IPS-15b (cell line): ENCODE data around the gene GLI3.

Experiments used
- H3K27me3 ChIP-seq: one replicate; pipeline ENCODE4 v1.6.1; 2013; ENCODE audit warnings: low read length; ENCODE audit not compliant: control insufficient read depth, insufficient read depth
- H3K36me3 ChIP-seq: one replicate; pipeline ENCODE4 v1.6.1; 2013; ENCODE audit warnings: low read length; ENCODE audit not compliant: control insufficient read depth, insufficient read depth
- H3K4me1 ChIP-seq: one replicate; pipeline ENCODE4 v1.6.1; 2013; ENCODE audit warnings: mild to moderate bottlenecking, low read length; ENCODE audit not compliant: control insufficient read depth, insufficient read depth
- H3K4me3 ChIP-seq: one replicate; pipeline ENCODE4 v1.5.1; 2013; ENCODE audit warnings: low read depth, low read length
- H3K9ac ChIP-seq: one replicate; pipeline ENCODE4 v1.6.1; 2013; ENCODE audit warnings: low read depth, mild to moderate bottlenecking, low read length
- H3K9me3 ChIP-seq: one replicate; pipeline ENCODE4 v1.6.1; 2013; ENCODE audit warnings: mild to moderate bottlenecking, low read length; ENCODE audit not compliant: control insufficient read depth, insufficient read depth

The GLI3 gene

DNA sequence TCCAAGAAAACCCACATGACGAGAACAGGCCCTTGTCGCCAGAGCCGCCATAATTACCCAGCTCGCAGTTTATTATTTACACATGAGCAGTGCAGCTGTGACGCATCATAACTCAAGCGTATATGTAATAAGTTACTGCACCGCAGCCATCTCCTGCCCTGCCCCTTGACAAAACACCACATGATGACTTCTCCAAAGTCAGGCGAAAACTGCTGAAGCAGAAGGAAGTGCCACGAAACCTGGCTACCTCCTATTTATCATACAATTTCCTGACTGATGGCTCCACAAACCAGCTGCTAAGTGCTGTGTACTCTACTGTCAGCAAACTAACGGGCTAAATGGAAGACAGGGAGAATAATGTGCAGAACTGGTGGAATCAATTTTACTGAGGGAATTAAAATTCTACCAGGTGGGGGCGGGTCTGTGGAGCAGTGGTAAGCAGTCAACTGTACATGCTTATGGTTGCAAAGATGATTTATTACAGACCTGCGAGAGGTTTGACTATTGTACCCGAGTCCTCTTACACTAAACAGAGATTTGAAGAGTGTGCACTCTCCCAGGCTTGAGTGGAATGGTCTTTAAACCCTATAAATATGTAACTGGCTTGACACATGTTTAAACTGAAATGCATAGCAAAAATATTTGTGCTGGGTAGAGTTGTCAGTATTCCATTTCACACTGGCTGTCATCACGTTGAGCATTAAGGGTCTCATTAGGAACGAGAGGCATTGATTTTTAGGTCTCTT, 156.0 kb downstream of the GLI3 start:
- H3K36me3 ChIP-seq, result no peaks in the 10 kb centered on the region
- peaks cover under 1% of the 10 kb centered on the region for H3K27me3 ChIP-seq
- H3K9ac ChIP-seq, result no peak overlapping the region
- H3K4me3 ChIP-seq, result no peak overlapping the region
- H3K9me3 ChIP-seq, result no peaks in the 10 kb centered on the region
- H3K4me1 ChIP-seq, result no peaks in the 10 kb centered on the region

DNA sequence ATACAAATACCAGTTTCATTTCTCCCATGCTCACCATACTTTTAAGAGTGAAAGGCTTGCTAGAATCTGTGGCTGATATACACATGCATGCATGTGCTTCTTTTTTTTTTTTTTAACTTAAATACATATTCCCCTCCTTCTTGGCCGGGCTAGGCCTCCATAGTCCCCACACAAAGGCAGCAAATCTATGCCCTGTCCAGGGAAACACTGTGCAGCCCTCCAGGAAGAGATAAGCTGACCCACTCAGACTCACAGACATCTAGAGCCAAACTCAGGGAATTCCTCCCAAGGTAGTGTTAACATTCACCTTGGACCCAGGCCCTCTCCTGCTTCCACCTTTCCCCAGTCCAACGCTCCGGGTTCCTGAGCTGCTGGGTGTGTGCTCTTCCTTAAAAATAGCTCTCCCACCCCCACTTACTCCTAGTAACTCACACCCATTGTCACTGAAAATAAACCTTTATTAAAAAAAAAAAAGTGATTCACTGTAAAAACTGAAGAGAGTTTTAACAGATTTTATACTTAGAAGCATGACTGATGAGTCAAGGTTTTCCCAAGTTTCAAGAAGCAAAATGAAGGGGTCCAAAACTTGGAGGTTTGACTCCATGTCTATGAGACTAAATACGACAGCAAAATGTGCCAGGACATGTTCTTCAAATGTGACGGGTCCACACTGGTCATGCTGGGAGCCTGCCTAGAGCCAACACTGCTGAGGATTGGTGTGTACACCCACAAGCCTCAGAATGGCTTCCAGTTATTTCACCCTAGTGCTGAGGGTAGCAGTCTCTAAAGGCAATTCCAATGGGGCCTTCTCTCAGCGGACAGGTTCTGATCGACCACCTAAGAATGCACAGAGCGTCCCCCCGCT, 159.5 kb downstream of the GLI3 start:
- Histone ChIP-seq H3K36me3 (no peaks in the 10 kb centered on the region), H3K9ac (no peak overlapping the region), H3K4me3 (no peak overlapping the region), H3K9me3 (no peaks in the 10 kb centered on the region), H3K27me3 (no peaks in the 10 kb centered on the region), H3K4me1 (no peaks in the 10 kb centered on the region)

DNA sequence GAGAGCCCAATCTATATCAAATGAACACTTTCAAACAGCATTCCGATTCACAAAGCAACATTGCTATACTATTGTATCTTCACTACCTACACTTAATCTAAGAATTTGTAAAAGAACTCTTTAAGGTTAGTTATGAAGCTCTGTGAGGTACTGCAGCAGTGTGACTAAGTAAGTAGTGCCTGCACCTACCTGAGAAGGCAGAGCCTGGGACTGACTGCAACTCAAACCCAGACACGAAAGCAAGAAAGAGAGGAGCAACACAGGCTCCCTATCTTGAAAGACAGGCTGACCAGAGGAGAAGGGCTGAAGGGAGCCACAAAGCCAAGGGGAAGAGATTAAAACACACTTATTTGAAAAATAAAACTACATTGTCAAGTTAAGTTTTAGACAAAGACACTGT, 160.1 kb downstream of the GLI3 start:
- Histone ChIP-seq H3K36me3 (no peaks in the 10 kb centered on the region), H3K27me3 (no peaks in the 10 kb centered on the region), H3K9ac (no peak overlapping the region), H3K9me3 (no peaks in the 10 kb centered on the region), H3K4me1 (no peaks in the 10 kb centered on the region), H3K4me3 (no peak overlapping the region)

DNA sequence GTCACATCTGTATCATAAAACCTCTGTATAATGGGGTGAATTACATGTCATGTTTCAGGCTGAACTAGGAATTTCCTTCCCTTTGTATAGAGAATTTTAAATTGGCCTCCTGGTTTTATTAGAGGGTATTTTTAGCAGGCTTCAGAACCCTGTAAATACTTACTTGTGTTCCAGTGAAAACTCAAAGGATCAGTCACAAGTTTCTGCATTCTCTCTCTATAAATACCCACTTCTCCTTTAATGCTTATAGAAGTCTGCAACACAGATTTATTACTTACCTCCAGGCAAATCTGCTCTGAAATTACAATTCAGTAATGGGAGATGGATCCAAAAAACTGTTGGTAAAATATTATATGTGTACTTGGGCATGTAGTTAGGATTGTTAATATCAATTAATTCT, 161.6 kb downstream of the GLI3 start:
- H3K4me3 ChIP-seq, result no peak overlapping the region
- no peaks in the 10 kb centered on the region for H3K9me3 ChIP-seq
- H3K27me3 ChIP-seq, result no peaks in the 10 kb centered on the region
- H3K36me3 ChIP-seq, result no peaks in the 10 kb centered on the region
- H3K4me1 ChIP-seq, result no peaks in the 10 kb centered on the region
- no peak overlapping the region for H3K9ac ChIP-seq

- Histone ChIP-seq H3K27me3 (no peaks in the 10 kb centered on the region), H3K9me3 (no peaks in the 10 kb centered on the region), H3K4me1 (no peaks in the 10 kb centered on the region), H3K36me3 (no peaks in the 10 kb centered on the region), H3K9ac (no peak overlapping the region), H3K4me3 (no peak overlapping the region)
Measured at GRCh38 chr7:42074076-42074475, 162.9 kb downstream of the GLI3 start.

- Histone ChIP-seq H3K27me3 (no peaks in the 10 kb centered on the region), H3K36me3 (no peaks in the 10 kb centered on the region), H3K4me1 (peaks cover 15% of the 10 kb centered on the region)
Measured at GRCh38 chr7:42071372-42072261, 165.4 kb downstream of the GLI3 start.

GRCh38 chr7:42070068-42070467, 166.9 kb downstream of the GLI3 start:
- Histone ChIP-seq H3K9ac (no peak overlapping the region), H3K36me3 (no peaks in the 10 kb centered on the region), H3K27me3 (no peaks in the 10 kb centered on the region), H3K9me3 (no peaks in the 10 kb centered on the region), H3K4me3 (no peak overlapping the region), H3K4me1 (peaks cover 29% of the 10 kb centered on the region)

More at GRCh38 chr7:42071372-42072261, 165.4 kb downstream of the GLI3 start:
- Histone ChIP-seq H3K4me3 (no peak overlapping the region), H3K9me3 (no peaks in the 10 kb centered on the region), H3K9ac (no peak overlapping the region)

DNA sequence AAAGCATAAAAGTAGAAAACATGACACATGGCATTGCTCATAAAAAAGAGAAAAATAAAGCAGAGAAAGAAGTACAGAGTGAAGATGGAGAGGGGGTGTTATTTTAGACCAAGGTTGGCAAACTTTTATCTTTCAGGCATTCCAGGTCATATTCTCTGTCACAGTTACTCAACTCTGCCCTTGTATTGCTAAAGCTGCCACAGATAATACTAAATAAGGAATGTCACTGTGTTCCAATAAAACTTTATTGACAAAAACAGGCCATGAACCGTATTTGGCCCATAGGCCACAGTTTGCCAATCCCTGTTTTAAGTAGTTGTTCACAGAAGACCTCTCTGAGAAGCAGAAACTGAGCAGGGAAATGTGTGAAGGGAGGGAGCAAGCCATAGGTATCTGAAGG, 167.4 kb downstream of the GLI3 start:
- Histone ChIP-seq H3K36me3 (no peaks in the 10 kb centered on the region), H3K9me3 (no peaks in the 10 kb centered on the region), H3K4me3 (no peak overlapping the region), H3K4me1 (peaks cover 29% of the 10 kb centered on the region), H3K27me3 (no peaks in the 10 kb centered on the region), H3K9ac (no peak overlapping the region)

DNA sequence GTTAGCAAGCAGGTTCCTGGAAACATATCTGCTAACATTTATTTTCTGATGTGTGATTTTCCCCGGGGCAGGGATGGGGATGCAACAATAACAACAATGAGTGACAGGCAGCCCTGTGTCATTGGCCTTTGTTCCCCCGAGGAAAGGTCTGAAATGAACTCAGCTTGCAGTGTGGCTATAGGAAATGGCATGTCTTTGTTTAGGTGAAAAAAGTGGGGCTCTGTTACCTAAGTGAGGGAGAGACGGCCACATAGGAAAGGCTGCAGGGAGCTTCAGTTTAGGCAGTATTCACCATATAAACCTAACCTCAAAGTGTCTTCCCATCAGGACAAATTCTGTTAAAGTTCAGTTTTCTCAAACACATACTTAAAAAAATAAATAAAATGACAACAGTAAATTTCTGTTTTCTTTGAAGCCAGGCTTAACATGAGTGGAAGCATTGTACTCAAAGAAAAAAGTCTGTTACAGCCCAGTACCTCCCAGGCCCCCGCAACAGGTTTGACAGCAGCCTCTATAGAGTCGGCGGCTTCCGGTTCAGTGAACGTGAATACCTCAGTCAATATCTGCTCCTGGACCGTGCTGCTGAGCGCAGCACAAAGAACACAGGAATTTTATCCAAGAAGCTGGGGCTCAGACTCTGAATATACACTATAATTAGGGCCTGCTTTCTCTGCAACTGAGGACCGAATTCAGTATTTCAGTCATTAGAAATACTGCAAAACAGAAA, 168.3 kb downstream of the GLI3 start:
- no peak overlapping the region for H3K9ac ChIP-seq
- H3K4me3 ChIP-seq, result no peak overlapping the region
- no peaks in the 10 kb centered on the region for H3K27me3 ChIP-seq
- no peaks in the 10 kb centered on the region for H3K9me3 ChIP-seq
- peaks cover 29% of the 10 kb centered on the region for H3K4me1 ChIP-seq
- H3K36me3 ChIP-seq, result no peaks in the 10 kb centered on the region

GRCh38 chr7:42065942-42066341, 171.1 kb downstream of the GLI3 start:
- Histone ChIP-seq H3K9me3 (no peaks in the 10 kb centered on the region), H3K9ac (no peak overlapping the region), H3K27me3 (no peaks in the 10 kb centered on the region), H3K4me1 (peaks cover 29% of the 10 kb centered on the region), H3K36me3 (no peaks in the 10 kb centered on the region), H3K4me3 (no peak overlapping the region)

DNA sequence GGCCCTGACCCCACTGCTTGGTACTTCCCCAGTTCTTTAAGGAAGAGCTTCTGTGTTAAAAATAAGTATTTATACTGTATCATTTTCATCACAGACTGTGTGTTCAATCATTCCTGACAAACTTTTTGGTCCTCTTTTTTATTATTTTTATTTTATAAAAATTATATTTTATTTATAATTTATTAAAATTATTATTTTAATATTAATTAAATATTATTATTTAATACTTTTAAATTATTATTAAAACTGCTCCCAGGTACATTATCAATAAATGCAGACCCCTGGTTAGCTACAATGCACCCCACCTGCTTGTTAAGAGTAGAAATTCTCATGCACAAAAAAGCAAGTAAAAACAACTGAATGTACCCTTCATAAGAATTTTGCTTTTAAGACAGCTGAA, 172.0 kb downstream of the GLI3 start:
- Histone ChIP-seq H3K9me3 (no peaks in the 10 kb centered on the region), H3K27me3 (no peaks in the 10 kb centered on the region), H3K4me1 (peaks cover 29% of the 10 kb centered on the region), H3K36me3 (no peaks in the 10 kb centered on the region), H3K4me3 (no peak overlapping the region), H3K9ac (no peak overlapping the region)
